WTC11 (cell line): ENCODE measurements around the gene KRT34. TPM values are rescaled to one million over a fixed set of nuclear protein-coding genes. Genes with fewer than 3 reads are reported as not detected.
"Not testable (repeated sequence)": the region's sequence is repeated elsewhere in the genome, so short reads cannot be mapped to it uniquely, and the experiment has no call there.

Experiments used
- ATAC-seq: fragments of 200-7000 bp; cut with Tn5 transposase; 2 replicates; pipeline ENCODE4 v1.10.0; 2021; ENCODE audit warnings: mild to moderate bottlenecking, moderate library complexity
- CTCF ChIA-PET: fragments of 300-600 bp; sonication (Branson Sonifier 250); formaldehyde crosslinking; loops from one replicate; lab custom pipeline; 2021; ENCODE audit warnings: antibody characterized with exemption; lab: Charles Lee
- POLR2A ChIA-PET: fragments of 350-600 bp; sonication (Branson Sonifier 250); formaldehyde crosslinking; loops from one replicate; lab custom pipeline; 2021; ENCODE audit warnings: antibody characterized with exemption; lab: Charles Lee
- DNase-seq: peaks from one replicate; pipeline ENCODE4 v3.0.0; 2021; ENCODE audit warnings: low spot score
- H3K27ac Mint-ChIP-seq: 2 replicates; pipeline ENCODE4 v1.8.0; 2021; ENCODE audit warnings: mixed read lengths
- H3K27me3 Mint-ChIP-seq: 2 replicates; pipeline ENCODE4 v1.8.0; 2021; ENCODE audit warnings: low read depth, mild to moderate bottlenecking, moderate library complexity, mixed read lengths
- H3K36me3 Mint-ChIP-seq: 2 replicates; pipeline ENCODE4 v1.8.0; 2021; ENCODE audit warnings: mixed read lengths
- H3K4me1 Mint-ChIP-seq: 2 replicates; pipeline ENCODE4 v1.8.0; 2022; ENCODE audit warnings: mixed read lengths
- H3K4me3 Mint-ChIP-seq: 2 replicates; pipeline ENCODE4 v1.8.0; 2021; ENCODE audit warnings: mild to moderate bottlenecking, moderate library complexity, mixed read lengths
- H3K9me3 Mint-ChIP-seq: 2 replicates; pipeline ENCODE4 v1.8.0; 2021; ENCODE audit warnings: mixed read lengths
- ATF2 ChIP-seq: sonication (generic); formaldehyde crosslinking; IDR thresholded peaks from 2 replicates; pipeline ENCODE4 v1.8.1; 2022; ENCODE audit warnings: low read depth, missing genetic modification reagents, borderline replicate concordance
- ELF4 ChIP-seq: sonication (generic); formaldehyde crosslinking; IDR thresholded peaks from 2 replicates; pipeline ENCODE4 v1.8.1; 2022; ENCODE audit warnings: low read depth, mild to moderate bottlenecking, moderate library complexity, missing genetic modification reagents
- ESRRA ChIP-seq: sonication (generic); formaldehyde crosslinking; IDR thresholded peaks from 2 replicates; pipeline ENCODE4 v1.8.1; 2022; ENCODE audit warnings: mild to moderate bottlenecking, missing genetic modification reagents, borderline replicate concordance
- ETV6 ChIP-seq: sonication (generic); formaldehyde crosslinking; IDR thresholded peaks from 2 replicates; pipeline ENCODE4 v1.8.1; 2022; ENCODE audit warnings: mild to moderate bottlenecking, missing genetic modification reagents
- FOXJ3 ChIP-seq: sonication (generic); formaldehyde crosslinking; IDR thresholded peaks from 2 replicates; pipeline ENCODE4 v1.9.0; 2021; ENCODE audit warnings: missing genetic modification reagents, mild to moderate bottlenecking, borderline replicate concordance
- FOXK1 ChIP-seq: sonication (generic); formaldehyde crosslinking; IDR thresholded peaks from 2 replicates; pipeline ENCODE4 v1.8.0; 2022; ENCODE audit warnings: mild to moderate bottlenecking, moderate library complexity, missing genetic modification reagents
- FOXP1 ChIP-seq: sonication (generic); formaldehyde crosslinking; IDR thresholded peaks from 2 replicates; pipeline ENCODE4 v1.8.0; 2022; ENCODE audit warnings: missing genetic modification reagents, mild to moderate bottlenecking, moderate library complexity, borderline replicate concordance
- GTF2I ChIP-seq: fragments of 250-450 bp; sonication (Bioruptor Pico); conservative IDR thresholded peaks from 2 replicates; pipeline ENCODE4 v1.4.0; 2021; ENCODE audit warnings: mild to moderate bottlenecking
- KAT7 ChIP-seq: sonication (generic); formaldehyde crosslinking; IDR thresholded peaks from 2 replicates; pipeline ENCODE4 v1.8.1; 2023; ENCODE audit warnings: missing genetic modification reagents, mild to moderate bottlenecking, borderline replicate concordance
- MYBL2 ChIP-seq: sonication (generic); formaldehyde crosslinking; IDR thresholded peaks from 2 replicates; pipeline ENCODE4 v1.8.1; 2023; ENCODE audit warnings: mild to moderate bottlenecking, moderate library complexity, missing genetic modification reagents
- TEAD1 ChIP-seq: sonication (generic); formaldehyde crosslinking; IDR thresholded peaks from 2 replicates; pipeline ENCODE4 v1.8.0; 2022; ENCODE audit warnings: mild to moderate bottlenecking, missing genetic modification reagents
- USF1 ChIP-seq: sonication (generic); formaldehyde crosslinking; IDR thresholded peaks from 2 replicates; pipeline ENCODE4 v1.8.0; 2022; ENCODE audit warnings: mild to moderate bottlenecking, missing genetic modification reagents
- ZBTB43 ChIP-seq: sonication (generic); formaldehyde crosslinking; IDR thresholded peaks from 2 replicates; pipeline ENCODE4 v1.8.1; 2023; ENCODE audit warnings: mild to moderate bottlenecking, missing genetic modification reagents
- ZNF281 ChIP-seq: sonication (generic); formaldehyde crosslinking; IDR thresholded peaks from 2 replicates; pipeline ENCODE4 v1.8.0; 2023; ENCODE audit warnings: mild to moderate bottlenecking, missing genetic modification reagents
- ZNF425 ChIP-seq: fragments of 250-450 bp; sonication (Bioruptor Pico); conservative IDR thresholded peaks from 2 replicates; pipeline ENCODE4 v1.9.0; 2021; ENCODE audit warnings: mild to moderate bottlenecking
- ZNF671 ChIP-seq: fragments of 250-450 bp; sonication (Bioruptor Pico); IDR thresholded peaks from 2 replicates; pipeline ENCODE4 v1.8.0; 2021; ENCODE audit warnings: mild to moderate bottlenecking
- total RNA-seq: library from RNA; stranded (reverse); gene quantifications from 3 replicates; pipeline ENCODE4 v1.2.3, GENCODE V29; 2021
- TF ChIP-seq, protein P1 (sequence below): sonication (generic); formaldehyde crosslinking; IDR thresholded peaks from 2 replicates; pipeline ENCODE4 v1.8.0; 2022; ENCODE audit warnings: mild to moderate bottlenecking, missing genetic modification reagents
- TF ChIP-seq, protein P2 (sequence below): sonication (generic); formaldehyde crosslinking; IDR thresholded peaks from 2 replicates; pipeline ENCODE4 v1.8.0; 2023; ENCODE audit warnings: missing genetic modification reagents
- TF ChIP-seq, protein P3 (sequence below): sonication (generic); formaldehyde crosslinking; IDR thresholded peaks from 2 replicates; pipeline ENCODE4 v1.8.1; 2023; ENCODE audit warnings: mild to moderate bottlenecking, moderate library complexity, missing genetic modification reagents

Gene KRT34
- total RNA-seq, 1 experiment from 2014 or later, result not detected

DNA sequence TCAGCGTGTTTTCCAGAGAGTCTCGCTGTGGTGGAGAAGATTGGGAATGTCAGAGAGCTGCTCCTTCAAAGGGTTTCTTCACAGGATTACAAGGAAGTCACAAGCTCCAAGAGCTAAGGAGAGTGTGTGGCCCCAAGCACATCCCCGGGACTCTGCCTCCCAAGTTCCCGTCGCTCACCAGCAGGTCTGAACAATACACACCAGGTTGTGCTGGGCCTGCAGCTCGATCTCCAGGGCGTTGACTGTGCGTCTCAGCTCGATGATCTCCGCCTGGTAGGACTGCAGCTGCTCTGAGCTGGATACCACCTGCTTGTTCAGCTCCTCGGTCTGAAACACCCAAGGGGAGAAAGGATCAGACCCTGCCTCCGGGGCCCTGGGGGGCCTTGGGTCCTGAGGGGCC lies 12.9 kb upstream of the KRT34 start:
- H3K4me1 Mint-ChIP-seq, H3K27ac Mint-ChIP-seq, POLR2A ChIA-PET, DNase-seq, H3K9me3 Mint-ChIP-seq, H3K4me3 Mint-ChIP-seq, ATAC-seq, H3K36me3 Mint-ChIP-seq, H3K27me3 Mint-ChIP-seq: not testable (repeated sequence)
- CTCF ChIA-PET, result interaction anchor here (0.9 kb wide), 1 partner anchor 154 kb away, joined by 3 read pairs; no protein-coding TSS in a partner anchor

GRCh38 chr17:41394254-41394996 lies 12.3 kb upstream of the KRT34 start:
- Mint-ChIP-seq H3K27me3 (no peaks in the 10 kb centered on the region), H3K36me3 (no peaks in the 10 kb centered on the region), H3K9me3 (no peaks in the 10 kb centered on the region), H3K27ac (no peak overlapping the region)
- CTCF ChIA-PET, result interaction anchor here (0.9 kb wide), 1 partner anchor 155 kb away, joined by 3 read pairs; no protein-coding TSS in a partner anchor
- ATAC-seq, result no peak
- TF ChIP-seq, protein P1, sequence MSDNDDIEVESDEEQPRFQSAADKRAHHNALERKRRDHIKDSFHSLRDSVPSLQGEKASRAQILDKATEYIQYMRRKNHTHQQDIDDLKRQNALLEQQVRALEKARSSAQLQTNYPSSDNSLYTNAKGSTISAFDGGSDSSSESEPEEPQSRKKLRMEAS (CRISPR knock-in tag), result no peak
- TF ChIP-seq GTF2I, result no peak
- TF ChIP-seq ELF4 (CRISPR knock-in tag), result no peak
- TF ChIP-seq FOXK1, result no peak
- TF ChIP-seq FOXJ3 (CRISPR knock-in tag), result no peak
- TF ChIP-seq, all 79 proteins: peak for 0
- Mint-ChIP-seq H3K4me1 (no peaks in the 10 kb centered on the region), H3K4me3 (no peak overlapping the region)
- no peak for DNase-seq
- POLR2A ChIA-PET, result no interaction called here

DNA sequence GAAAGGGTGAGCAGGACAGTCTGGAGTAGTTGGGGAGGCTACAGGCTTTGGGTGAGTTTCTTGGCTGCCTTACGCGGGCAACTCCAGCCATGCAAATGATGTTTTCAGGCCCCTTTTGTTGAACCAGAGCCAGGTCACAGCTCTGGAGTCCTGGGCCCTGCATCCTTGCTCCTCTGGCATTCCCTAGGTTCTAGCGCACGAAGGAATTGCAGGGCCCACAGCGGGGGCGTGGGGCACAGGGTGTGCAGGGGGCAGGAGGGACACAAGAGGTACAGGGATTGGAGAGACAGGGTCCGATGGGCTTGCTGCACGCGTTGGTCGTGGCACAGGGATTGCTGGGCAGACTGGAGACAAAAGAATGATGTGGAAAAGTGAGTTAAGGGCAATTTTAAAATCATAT lies 11.7 kb upstream of the KRT34 start:
- Mint-ChIP-seq H3K27me3 (no peaks in the 10 kb centered on the region), H3K27ac (no peak overlapping the region), H3K36me3 (no peaks in the 10 kb centered on the region), H3K9me3 (no peaks in the 10 kb centered on the region), H3K4me3 (no peak overlapping the region), H3K4me1 (no peaks in the 10 kb centered on the region)
- no peak for TF ChIP-seq ATF2
- TF ChIP-seq, protein P1 (CRISPR knock-in tag), result no peak
- no peak for TF ChIP-seq ZNF281 (CRISPR knock-in tag)
- no peak for TF ChIP-seq ZBTB43
- no peak for TF ChIP-seq ZNF425
- no peak for TF ChIP-seq FOXK1
- TF ChIP-seq, protein P2, sequence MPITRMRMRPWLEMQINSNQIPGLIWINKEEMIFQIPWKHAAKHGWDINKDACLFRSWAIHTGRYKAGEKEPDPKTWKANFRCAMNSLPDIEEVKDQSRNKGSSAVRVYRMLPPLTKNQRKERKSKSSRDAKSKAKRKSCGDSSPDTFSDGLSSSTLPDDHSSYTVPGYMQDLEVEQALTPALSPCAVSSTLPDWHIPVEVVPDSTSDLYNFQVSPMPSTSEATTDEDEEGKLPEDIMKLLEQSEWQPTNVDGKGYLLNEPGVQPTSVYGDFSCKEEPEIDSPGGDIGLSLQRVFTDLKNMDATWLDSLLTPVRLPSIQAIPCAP, result no peak
- TF ChIP-seq, protein P3, sequence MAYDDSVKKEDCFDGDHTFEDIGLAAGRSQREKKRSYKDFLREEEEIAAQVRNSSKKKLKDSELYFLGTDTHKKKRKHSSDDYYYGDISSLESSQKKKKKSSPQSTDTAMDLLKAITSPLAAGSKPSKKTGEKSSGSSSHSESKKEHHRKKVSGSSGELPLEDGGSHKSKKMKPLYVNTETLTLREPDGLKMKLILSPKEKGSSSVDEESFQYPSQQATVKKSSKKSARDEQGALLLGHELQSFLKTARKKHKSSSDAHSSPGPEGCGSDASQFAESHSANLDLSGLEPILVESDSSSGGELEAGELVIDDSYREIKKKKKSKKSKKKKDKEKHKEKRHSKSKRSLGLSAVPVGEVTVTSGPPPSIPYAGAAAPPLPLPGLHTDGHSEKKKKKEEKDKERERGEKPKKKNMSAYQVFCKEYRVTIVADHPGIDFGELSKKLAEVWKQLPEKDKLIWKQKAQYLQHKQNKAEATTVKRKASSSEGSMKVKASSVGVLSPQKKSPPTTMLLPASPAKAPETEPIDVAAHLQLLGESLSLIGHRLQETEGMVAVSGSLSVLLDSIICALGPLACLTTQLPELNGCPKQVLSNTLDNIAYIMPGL (CRISPR knock-in tag), result no peak
- TF ChIP-seq FOXP1 (CRISPR knock-in tag), result no peak
- TF ChIP-seq ZNF671 (CRISPR knock-in tag), result no peak
- no peak for TF ChIP-seq MYBL2 (CRISPR knock-in tag)
- no peak for TF ChIP-seq USF1 (CRISPR knock-in tag)
- no peak for TF ChIP-seq ETV6
- TF ChIP-seq KAT7 (CRISPR knock-in tag), result no peak
- TF ChIP-seq TEAD1 (CRISPR knock-in tag), result no peak
- TF ChIP-seq ESRRA (CRISPR knock-in tag), result no peak
- ChIA-PET POLR2A (no interaction called here), CTCF (no interaction called here)
- ATAC-seq (no peak), DNase-seq (no peak)
